ENCODE measurements around the gene SNX6. TPM values are rescaled to one million over a fixed set of nuclear protein-coding genes. Genes with fewer than 3 reads are reported as not detected.

The SNX6 gene
- total RNA-seq, 1 experiment from 2014 or later = 69.3 TPM

- Mint-ChIP-seq H3K9me3 (peaks cover 3 to 4% of the 10 kb centered on the region in 2 experiments; a peak in 4 of 5 replicates), H3K4me3 (no peak overlapping the region)
Measured at GRCh38 chr14:34632411-34632978, 2.5 kb upstream of the SNX6 start.

More at GRCh38 chr14:34632411-34632978, 2.5 kb upstream of the SNX6 start:
- Histone ChIP-seq H3K9me3 (ENCODE audit: control insufficient read depth, low read depth, low read length) (no peaks in the 10 kb centered on the region), H4K8ac (replicated peaks; ENCODE audit: insufficient read length, low read depth, low read length) (no peak overlapping the region), H3T11ph (ENCODE audit: low read length) (no peak overlapping the region), H3K27ac (ENCODE audit: insufficient read length, low read depth, low read length) (no peak overlapping the region), H3K9ac (ENCODE audit: extremely low read depth, insufficient read length, low read length) (no peak overlapping the region), H2AK5ac (ENCODE audit: insufficient read length, low read length) (no peak overlapping the region), H3K4me1 (ENCODE audit: insufficient read depth, low read length) (no peaks in the 10 kb centered on the region; the same call in 1 of the 2 replicates), H3K23ac (ENCODE audit: insufficient read length, low read depth, low read length) (no peak overlapping the region), H2AFZ (ENCODE audit: low read length) (no peak overlapping the region), H2BK5ac (ENCODE audit: insufficient read length, low read length) (no peak overlapping the region), H4K5ac (ENCODE audit: insufficient read length, low read depth, low read length) (no peak overlapping the region), H3K14ac (ENCODE audit: insufficient read depth, low read length) (no peak overlapping the region), H2BK120ac (ENCODE audit: low read depth, low read length, poor library complexity, severe bottlenecking) (no peak overlapping the region), H2BK15ac (ENCODE audit: low read depth, low read length) (no peak overlapping the region), H3K27me3 (ENCODE audit: insufficient read depth, low read length) (no peaks in the 10 kb centered on the region), H3K79me1 (ENCODE audit: insufficient read depth, low read depth, low read length, poor library complexity, severe bottlenecking) (no peaks in the 10 kb centered on the region), H3K23me2 (ENCODE audit: insufficient read length, low read depth, low read length, poor library complexity, severe bottlenecking) (peaks cover 4% of the 10 kb centered on the region), H3K18ac (ENCODE audit: insufficient read length, low read depth, low read length) (no peak overlapping the region), H3K56ac (ENCODE audit: insufficient read length, low read depth, low read length) (no peak overlapping the region), H2BK12ac (ENCODE audit: insufficient read length, low read depth, low read length) (no peak overlapping the region), H2BK20ac (ENCODE audit: low read depth, low read length, poor library complexity, severe bottlenecking) (no peak overlapping the region), H3K79me2 (ENCODE audit: insufficient read depth, low read length) (no peaks in the 10 kb centered on the region; the same call in 1 of the 2 replicates), H4K91ac (ENCODE audit: insufficient read length, low read depth, low read length) (no peak overlapping the region), H3K4me2 (ENCODE audit: insufficient read depth, insufficient read length, low read length) (no peak overlapping the region), H4K20me1 (ENCODE audit: control insufficient read depth, insufficient read depth, insufficient read length) (no peaks in the 10 kb centered on the region), H3K4ac (ENCODE audit: low read depth, low read length) (no peak overlapping the region)
- peaks cover 6% of the 10 kb centered on the region for H3K27me3 Mint-ChIP-seq (ENCODE audit: low read depth)
- no peak for TF ChIP-seq CTCF (conservative IDR thresholded peaks at IDR 0.05)
- no peak for DNase-seq
- peaks cover 10 to 13% of the 10 kb centered on the region in 2 experiments for H3K4me1 Mint-ChIP-seq
- no CpG with 5 or more reads among the region's 5 CpGs for WGBS (ENCODE audit: extremely low coverage, insufficient read length, low lambda C conversion rate)
- H3K36me3 Mint-ChIP-seq (ENCODE audit: insufficient read depth in 1 of 3, low read depth in 3 of 3) = peaks cover 0 to 16% (median 9%) of the 10 kb centered on the region in 3 experiments; a peak in 5 of 7 replicates
- H3K27ac Mint-ChIP-seq = no peak overlapping the region

All from H9 (cell line).